RWPE2 (cell line): Measurements from ENCODE around the gene ACOT12.

ENCODE experiments used
- ATAC-seq: fragments of 200-7000 bp; cut with Tn5 transposase; 3 replicates; pipeline ENCODE4 v1.9.1; 2021; ENCODE audit warnings: low read depth
- DNase-seq: peaks from one replicate; pipeline ENCODE4 v3.0.0-alpha.2; 2020; ENCODE audit warnings: low spot score
- H3K27ac ChIP-seq: fragments of 450-650 bp; 2 replicates; pipeline ENCODE4 v1.5.1; 2017; ENCODE audit warnings: mild to moderate bottlenecking; ENCODE audit not compliant: poor library complexity, severe bottlenecking
- H3K27me3 ChIP-seq: fragments of 250-450 bp; sonication (Bioruptor Pico); 2 replicates; pipeline ENCODE4 v1.5.1; 2021; ENCODE audit warnings: mild to moderate bottlenecking, moderate library complexity; ENCODE audit not compliant: insufficient read depth, poor library complexity, severe bottlenecking
- H3K36me3 ChIP-seq: fragments of 250-450 bp; sonication (Bioruptor Pico); 2 replicates; pipeline ENCODE4 v1.5.1; 2020; ENCODE audit warnings: low read depth, mild to moderate bottlenecking, moderate library complexity
- H3K4me1 ChIP-seq: fragments of 250-450 bp; sonication (Bioruptor Pico); 2 replicates; pipeline ENCODE4 v1.5.1; 2021; ENCODE audit warnings: mild to moderate bottlenecking, moderate library complexity; ENCODE audit not compliant: insufficient read depth, poor library complexity, severe bottlenecking
- H3K4me3 ChIP-seq: fragments of 250-450 bp; sonication (Bioruptor Pico); 2 replicates; pipeline ENCODE4 v1.5.1; 2021; ENCODE audit warnings: mild to moderate bottlenecking, moderate library complexity; ENCODE audit not compliant: severe bottlenecking
- H3K9me3 ChIP-seq: fragments of 250-450 bp; sonication (Bioruptor Pico); 2 replicates; pipeline ENCODE4 v1.5.1; 2021; ENCODE audit warnings: mild to moderate bottlenecking, moderate library complexity; ENCODE audit not compliant: severe bottlenecking
- TF ChIP-seq, protein P1 (sequence below): fragments of 450-650 bp; IDR thresholded peaks from one replicate; pipeline ENCODE4 v1.5.1; 2017; ENCODE audit warnings: mild to moderate bottlenecking, moderate library complexity; ENCODE audit not compliant: poor library complexity, severe bottlenecking

ACOT12 gene

DNA sequence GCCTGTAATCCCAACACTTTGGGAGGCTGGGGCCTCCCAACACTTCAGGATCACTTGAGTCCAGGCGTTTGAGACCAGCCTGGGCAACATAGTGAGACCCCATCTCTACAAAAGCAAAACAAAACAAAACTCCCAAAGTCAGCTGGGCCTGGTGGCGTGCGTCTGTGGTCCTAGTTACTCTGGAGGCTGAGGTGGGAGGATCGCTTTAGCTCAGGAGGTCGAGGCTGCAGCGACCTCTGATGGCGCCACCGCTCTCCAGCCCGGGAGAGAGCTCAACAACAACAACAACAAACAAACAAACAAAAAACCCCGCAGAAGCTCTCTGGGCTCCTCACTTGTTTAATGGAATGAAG is 528 bp downstream of the ACOT12 start:
- H3K4me1 ChIP-seq, result no peaks in the 10 kb centered on the region
- no peaks in the 10 kb centered on the region for H3K9me3 ChIP-seq
- no peak for DNase-seq
- H3K27ac ChIP-seq, result no peak overlapping the region
- peaks cover 8% of the 10 kb centered on the region for H3K27me3 ChIP-seq
- H3K4me3 ChIP-seq, result peak overlapping the region; percentile 24
- ATAC-seq, result no peak
- H3K36me3 ChIP-seq, result no peaks in the 10 kb centered on the region
- TF ChIP-seq, protein P1, sequence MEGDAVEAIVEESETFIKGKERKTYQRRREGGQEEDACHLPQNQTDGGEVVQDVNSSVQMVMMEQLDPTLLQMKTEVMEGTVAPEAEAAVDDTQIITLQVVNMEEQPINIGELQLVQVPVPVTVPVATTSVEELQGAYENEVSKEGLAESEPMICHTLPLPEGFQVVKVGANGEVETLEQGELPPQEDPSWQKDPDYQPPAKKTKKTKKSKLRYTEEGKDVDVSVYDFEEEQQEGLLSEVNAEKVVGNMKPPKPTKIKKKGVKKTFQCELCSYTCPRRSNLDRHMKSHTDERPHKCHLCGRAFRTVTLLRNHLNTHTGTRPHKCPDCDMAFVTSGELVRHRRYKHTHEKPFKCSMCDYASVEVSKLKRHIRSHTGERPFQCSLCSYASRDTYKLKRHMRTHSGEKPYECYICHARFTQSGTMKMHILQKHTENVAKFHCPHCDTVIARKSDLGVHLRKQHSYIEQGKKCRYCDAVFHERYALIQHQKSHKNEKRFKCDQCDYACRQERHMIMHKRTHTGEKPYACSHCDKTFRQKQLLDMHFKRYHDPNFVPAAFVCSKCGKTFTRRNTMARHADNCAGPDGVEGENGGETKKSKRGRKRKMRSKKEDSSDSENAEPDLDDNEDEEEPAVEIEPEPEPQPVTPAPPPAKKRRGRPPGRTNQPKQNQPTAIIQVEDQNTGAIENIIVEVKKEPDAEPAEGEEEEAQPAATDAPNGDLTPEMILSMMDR, result no peak

DNA sequence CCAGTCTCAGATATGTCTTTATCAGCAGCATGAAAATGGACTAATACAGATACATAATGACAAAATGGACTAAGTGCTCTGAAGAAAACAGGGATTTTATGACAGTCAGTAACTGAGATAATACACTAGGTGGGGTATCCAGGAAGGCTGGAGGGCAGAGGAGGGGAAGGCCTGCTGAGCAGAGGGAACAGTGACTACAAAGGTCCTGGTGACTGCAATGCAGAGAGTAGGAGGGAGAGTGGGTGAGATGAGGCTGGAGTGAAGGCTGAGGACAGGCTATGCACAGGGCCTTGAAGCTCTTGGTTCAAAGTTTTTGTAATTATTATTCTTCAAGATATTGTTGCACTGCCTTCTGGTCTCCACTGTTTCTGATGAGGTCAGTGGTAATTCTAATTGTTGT is 4.9 kb downstream of the ACOT12 start:
- H3K27me3 ChIP-seq, result no peaks in the 10 kb centered on the region
- H3K27ac ChIP-seq, result no peak overlapping the region
- ATAC-seq, result peak; percentile 32; the same call in 1 of the 3 replicates
- H3K4me3 ChIP-seq, result no peak overlapping the region
- no peaks in the 10 kb centered on the region for H3K36me3 ChIP-seq
- TF ChIP-seq, protein P1, result no peak
- no peak for DNase-seq
- H3K4me1 ChIP-seq, result no peaks in the 10 kb centered on the region
- no peaks in the 10 kb centered on the region for H3K9me3 ChIP-seq

DNA sequence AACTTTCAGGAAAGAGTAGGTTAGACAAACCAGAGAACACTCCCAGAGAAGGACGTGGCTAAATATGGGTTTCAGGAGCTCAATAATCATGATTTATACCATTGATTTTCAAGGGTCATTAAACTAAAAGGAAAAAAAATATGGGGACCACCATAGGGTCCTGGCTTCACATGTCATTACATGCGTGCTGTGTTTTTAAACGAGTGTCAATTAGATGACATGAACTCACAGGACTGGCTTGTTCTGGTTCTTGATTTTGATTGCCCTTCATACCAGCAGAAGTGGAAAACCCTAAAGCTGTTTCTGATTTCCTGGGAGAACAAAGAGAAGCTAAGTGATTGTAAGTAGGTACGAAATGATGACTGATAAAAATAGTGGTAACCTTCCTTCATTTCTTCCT is 5.8 kb downstream of the ACOT12 start:
- H3K27me3 ChIP-seq, result no peaks in the 10 kb centered on the region
- ATAC-seq, result no peak
- H3K9me3 ChIP-seq, result no peaks in the 10 kb centered on the region
- TF ChIP-seq, protein P1, result no peak
- no peak overlapping the region for H3K4me3 ChIP-seq
- no peak for DNase-seq
- no peak overlapping the region for H3K27ac ChIP-seq
- no peaks in the 10 kb centered on the region for H3K36me3 ChIP-seq
- no peaks in the 10 kb centered on the region for H3K4me1 ChIP-seq

DNA sequence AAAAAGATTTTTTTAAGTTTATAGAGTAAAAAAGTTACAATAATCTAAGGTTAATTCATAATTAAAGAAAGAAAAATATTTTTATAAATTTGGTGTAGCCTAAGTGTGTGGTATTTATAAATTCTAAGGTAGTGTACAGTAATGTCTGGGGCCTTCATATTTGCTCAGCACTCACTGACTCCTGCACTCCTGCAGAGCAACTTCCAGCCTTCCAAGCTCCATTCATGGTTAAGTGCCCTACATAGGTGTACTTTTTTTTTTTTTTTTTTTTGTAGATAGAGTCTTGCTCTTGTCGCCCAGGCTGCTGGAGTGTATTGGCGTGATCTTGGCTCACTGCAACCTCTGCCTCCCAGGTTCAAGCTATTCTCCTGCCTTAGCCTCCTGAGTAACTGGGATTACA is 10.1 kb downstream of the ACOT12 start:
- H3K27me3 ChIP-seq, result no peaks in the 10 kb centered on the region
- no peaks in the 10 kb centered on the region for H3K4me1 ChIP-seq
- H3K36me3 ChIP-seq, result no peaks in the 10 kb centered on the region
- DNase-seq (no peak), ATAC-seq (no peak)
- TF ChIP-seq, protein P1, result no peak
- no peaks in the 10 kb centered on the region for H3K9me3 ChIP-seq
- no peak overlapping the region for H3K27ac ChIP-seq
- no peak overlapping the region for H3K4me3 ChIP-seq

DNA sequence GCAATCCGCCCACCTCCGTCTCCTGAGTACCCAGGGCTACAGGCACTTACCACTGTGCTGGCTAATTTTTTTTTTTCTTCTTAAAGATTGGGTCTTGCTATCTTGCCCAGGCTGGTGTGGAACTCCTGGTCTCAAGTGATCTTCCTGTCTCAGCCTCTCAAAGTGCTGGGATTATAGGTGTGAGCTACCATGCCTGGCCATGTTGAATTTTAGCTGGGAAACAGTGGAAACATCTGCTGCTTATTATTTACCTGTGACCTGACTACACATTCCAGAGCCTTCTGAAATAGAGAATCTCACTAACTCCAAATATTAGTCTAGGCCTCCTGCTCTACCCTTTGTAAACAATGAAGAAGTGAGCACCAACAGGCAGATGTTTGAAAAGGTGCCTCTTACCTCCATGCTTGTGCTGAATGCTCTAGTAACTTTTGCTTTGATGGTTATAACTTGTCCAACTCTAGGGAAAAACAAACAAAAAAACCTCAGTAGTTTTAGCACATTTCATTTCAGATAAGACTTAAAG is 22.5 kb downstream of the ACOT12 start:
- TF ChIP-seq, protein P1, result no peak
- DNase-seq (no peak), ATAC-seq (no peak)
- Histone ChIP-seq H3K27ac (no peak overlapping the region), H3K4me3 (no peak overlapping the region), H3K4me1 (no peaks in the 10 kb centered on the region), H3K36me3 (no peaks in the 10 kb centered on the region), H3K27me3 (peaks cover 4% of the 10 kb centered on the region), H3K9me3 (no peaks in the 10 kb centered on the region)
